Measurements from ENCODE around the gene DUSP22.
"Not testable (repeated sequence)": the region's sequence is repeated elsewhere in the genome, so short reads cannot be mapped to it uniquely, and the experiment has no call there.

- TF ChIP-seq ASH2L (IDR thresholded peaks at IDR 0.05; ENCODE audit: low read length); CBX5 (IDR thresholded peaks at IDR 0.05; ENCODE audit: low read depth, low read length); CEBPB (IDR thresholded peaks at IDR 0.05; ENCODE audit: low read depth, low read length); EZH2 (IDR thresholded peaks at IDR 0.05; ENCODE audit: low read depth, low read length, severe bottlenecking); GABPA (IDR thresholded peaks at IDR 0.05; ENCODE audit: borderline replicate concordance, insufficient read depth, low read length); EP300 (IDR thresholded peaks at IDR 0.05; ENCODE audit: borderline replicate concordance in 1 of 2, low read depth in 2 of 2, low read length in 2 of 2); ZNF274 (IDR thresholded peaks at IDR 0.05; ENCODE audit: borderline replicate concordance, extremely low read depth, low read length); BRCA1 (IDR thresholded peaks at IDR 0.05; ENCODE audit: low read depth, low read length); CHD2 (IDR thresholded peaks at IDR 0.05; ENCODE audit: low read length); POLR2A (IDR thresholded peaks at IDR 0.05; ENCODE audit: control extremely low read depth in 1 of 2, low read depth in 2 of 2, low read length in 2 of 2); MAFK (IDR thresholded peaks at IDR 0.05; ENCODE audit: low read depth, low read length): not testable (repeated sequence)
- TF ChIP-seq, protein P1, sequence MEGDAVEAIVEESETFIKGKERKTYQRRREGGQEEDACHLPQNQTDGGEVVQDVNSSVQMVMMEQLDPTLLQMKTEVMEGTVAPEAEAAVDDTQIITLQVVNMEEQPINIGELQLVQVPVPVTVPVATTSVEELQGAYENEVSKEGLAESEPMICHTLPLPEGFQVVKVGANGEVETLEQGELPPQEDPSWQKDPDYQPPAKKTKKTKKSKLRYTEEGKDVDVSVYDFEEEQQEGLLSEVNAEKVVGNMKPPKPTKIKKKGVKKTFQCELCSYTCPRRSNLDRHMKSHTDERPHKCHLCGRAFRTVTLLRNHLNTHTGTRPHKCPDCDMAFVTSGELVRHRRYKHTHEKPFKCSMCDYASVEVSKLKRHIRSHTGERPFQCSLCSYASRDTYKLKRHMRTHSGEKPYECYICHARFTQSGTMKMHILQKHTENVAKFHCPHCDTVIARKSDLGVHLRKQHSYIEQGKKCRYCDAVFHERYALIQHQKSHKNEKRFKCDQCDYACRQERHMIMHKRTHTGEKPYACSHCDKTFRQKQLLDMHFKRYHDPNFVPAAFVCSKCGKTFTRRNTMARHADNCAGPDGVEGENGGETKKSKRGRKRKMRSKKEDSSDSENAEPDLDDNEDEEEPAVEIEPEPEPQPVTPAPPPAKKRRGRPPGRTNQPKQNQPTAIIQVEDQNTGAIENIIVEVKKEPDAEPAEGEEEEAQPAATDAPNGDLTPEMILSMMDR (IDR thresholded peaks at IDR 0.05; ENCODE audit: control extremely low read depth in 1 of 3, insufficient read depth in 1 of 3, low read depth in 1 of 3, low read length in 3 of 3) = not testable (repeated sequence)
- TF ChIP-seq, protein P2, sequence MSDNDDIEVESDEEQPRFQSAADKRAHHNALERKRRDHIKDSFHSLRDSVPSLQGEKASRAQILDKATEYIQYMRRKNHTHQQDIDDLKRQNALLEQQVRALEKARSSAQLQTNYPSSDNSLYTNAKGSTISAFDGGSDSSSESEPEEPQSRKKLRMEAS (IDR thresholded peaks at IDR 0.05) = not testable (repeated sequence)
Measured at GRCh38 chr6:248046-248445, 44.2 kb upstream of the DUSP22 start.
